Smooth muscle cell (in vitro differentiated cells): Measurements from ENCODE around the gene USF2. TPM values are rescaled to one million over a fixed set of nuclear protein-coding genes. Genes with fewer than 3 reads are reported as not detected.

ENCODE experiments used
- DNase-seq: peaks from one replicate; lab custom pipeline; 2025; ENCODE audit not compliant: unreplicated experiment; lab: John Stamatoyannopoulos, UW
- H2AFZ ChIP-seq: fragments of 200-600 bp; sonication (generic); 2 replicates; pipeline ENCODE4 v1.6.0; 2016; ENCODE audit warnings: antibody characterized with exemption, low read depth, mild to moderate bottlenecking
- H3F3A ChIP-seq: fragments of 200-600 bp; sonication (generic); 2 replicates; pipeline ENCODE4 v1.6.0; 2017; ENCODE audit warnings: antibody characterized with exemption, low read depth
- H3K27ac ChIP-seq: fragments of 200-600 bp; sonication (generic); 2 replicates; pipeline ENCODE4 v1.5.1; 2016; ENCODE audit warnings: low read depth, mild to moderate bottlenecking
- H3K27me3 ChIP-seq: fragments of 200-600 bp; sonication (generic); 2 replicates; pipeline ENCODE4 v1.6.1; 2016; ENCODE audit warnings: low read depth, mild to moderate bottlenecking
- H3K36me3 ChIP-seq: fragments of 200-600 bp; sonication (generic); 2 replicates; pipeline ENCODE4 v1.5.1; 2016; ENCODE audit warnings: low read depth
- H3K4me1 ChIP-seq: fragments of 200-600 bp; sonication (generic); 2 replicates; pipeline ENCODE4 v1.5.1; 2016; ENCODE audit warnings: low read depth
- H3K4me2 ChIP-seq: fragments of 200-600 bp; sonication (generic); 2 replicates; pipeline ENCODE4 v1.6.0; 2016; ENCODE audit warnings: mild to moderate bottlenecking
- H3K4me3 ChIP-seq: fragments of 200-600 bp; sonication (generic); 2 replicates; pipeline ENCODE4 v1.5.1; 2016; ENCODE audit warnings: mild to moderate bottlenecking
- H3K79me2 ChIP-seq: fragments of 200-600 bp; sonication (generic); 2 replicates; pipeline ENCODE4 v1.6.0; 2016; ENCODE audit warnings: low read depth, mild to moderate bottlenecking
- H3K9ac ChIP-seq: fragments of 200-600 bp; sonication (generic); 2 replicates; pipeline ENCODE4 v1.6.0; 2016; ENCODE audit warnings: low read depth
- H3K9me3 ChIP-seq: fragments of 200-600 bp; sonication (generic); replicated peaks from 2 replicates; pipeline ENCODE4 v1.5.1; 2016; ENCODE audit warnings: low read depth
- H4K20me1 ChIP-seq: fragments of 200-600 bp; sonication (generic); 2 replicates; pipeline ENCODE4 v1.6.0; 2016; ENCODE audit warnings: low read depth
- CTCF ChIP-seq: fragments of 200-600 bp; sonication (generic); IDR thresholded peaks from 2 replicates; pipeline ENCODE4 v1.5.1; 2017; ENCODE audit warnings: borderline replicate concordance, mild to moderate bottlenecking, antibody characterized with exemption; ENCODE audit not compliant: insufficient read depth, poor library complexity, severe bottlenecking
- WGBS: methylation state at CpG from one replicate; pipeline ENCODE4 v1.1.7; 2016; ENCODE audit warnings: low lambda C conversion rate; 5-methylcytosine and 5-hydroxymethylcytosine counted together
- polyA plus RNA-seq: library from polyadenylated mRNA; unstranded; fragments of >200 nt; fragmentation: Nextera tagmentation; extraction: Ambion mirVana; gene quantifications from 2 replicates; pipeline ENCODE4 v1.2.1, GENCODE V29; 2016
- total RNA-seq: library from RNA; depleted of rRNA; stranded (reverse); fragments of >200 nt; gene quantifications from 2 replicates; pipeline ENCODE4 v1.2.3, GENCODE V29; 2014

Gene USF2
- total and polyA plus RNA-seq, 2 experiments from 2014 or later: 20.0 to 34.4 TPM

- DNase-seq: no peak
- no peaks in the 10 kb centered on the region for H3K79me2 ChIP-seq
- WGBS: 83% methylated on average over 7 of the region's 7 CpGs
These were observed 46.3 kb upstream of the USF2 start for GRCh38 chr19:35222373-35223015.

GRCh38 chr19:35223084-35223790 is 45.5 kb upstream of the USF2 start:
- H3K36me3 ChIP-seq: no peaks in the 10 kb centered on the region
- H3K27ac ChIP-seq: no peak overlapping the region
- 73% methylated on average over 6 of the region's 6 CpGs for WGBS
- H3K79me2 ChIP-seq: no peaks in the 10 kb centered on the region
- H3K4me2 ChIP-seq: no peak overlapping the region
- H3K4me1 ChIP-seq: no peaks in the 10 kb centered on the region
- H3F3A ChIP-seq: no peaks in the 10 kb centered on the region
- no peaks in the 10 kb centered on the region for H3K27me3 ChIP-seq
- TF ChIP-seq CTCF: no peak
- no peak overlapping the region for H3K9ac ChIP-seq
- no peaks in the 10 kb centered on the region for H4K20me1 ChIP-seq
- no peak overlapping the region for H3K4me3 ChIP-seq
- no peak for DNase-seq
- no peaks in the 10 kb centered on the region for H3K9me3 ChIP-seq
- H2AFZ ChIP-seq: no peak overlapping the region

More at GRCh38 chr19:35222373-35223015, 46.3 kb upstream of the USF2 start:
- Histone ChIP-seq H3K9me3 (no peaks in the 10 kb centered on the region), H3K4me3 (no peak overlapping the region), H2AFZ (no peak overlapping the region), H3K4me2 (no peak overlapping the region), H3K27ac (no peak overlapping the region), H3K36me3 (no peaks in the 10 kb centered on the region), H3K9ac (no peak overlapping the region), H3F3A (no peaks in the 10 kb centered on the region), H3K4me1 (no peaks in the 10 kb centered on the region), H4K20me1 (no peaks in the 10 kb centered on the region), H3K27me3 (no peaks in the 10 kb centered on the region)
- no peak for TF ChIP-seq CTCF

- Histone ChIP-seq H2AFZ (no peak overlapping the region), H3K27ac (no peak overlapping the region), H3K9me3 (no peaks in the 10 kb centered on the region), H3K4me2 (no peak overlapping the region), H3K4me1 (no peaks in the 10 kb centered on the region), H3K9ac (no peak overlapping the region), H3K27me3 (no peaks in the 10 kb centered on the region), H3K36me3 (no peaks in the 10 kb centered on the region), H3K4me3 (no peak overlapping the region), H4K20me1 (no peaks in the 10 kb centered on the region), H3F3A (no peaks in the 10 kb centered on the region), H3K79me2 (no peaks in the 10 kb centered on the region)
- TF ChIP-seq CTCF: no peak
- no peak for DNase-seq
- WGBS: 84% methylated on average over 4 of the region's 4 CpGs
These were observed 44.8 kb upstream of the USF2 start for GRCh38 chr19:35223862-35224505.
